C4-2B (cell line): Measurements from ENCODE around the gene RIT1.

Source experiments
- CTCF ChIP-seq: fragments of 450-650 bp; conservative IDR thresholded peaks from 2 replicates; pipeline ENCODE4 v1.5.1; 2017; ENCODE audit warnings: mild to moderate bottlenecking
- ZFX ChIP-seq: fragments of 450-650 bp; IDR thresholded peaks from 2 replicates; pipeline ENCODE4 v1.6.1; 2017

- no peak for TF ChIP-seq CTCF
- TF ChIP-seq ZFX, result no peak
These were observed 49.3 kb downstream of the RIT1 start for GRCh38 chr1:155861896-155862295.
